OCI-M2 (cell line): ENCODE measurements around the gene CARS1.

Source experiments
- DNase-seq: peaks from one replicate; lab custom pipeline; 2025; ENCODE audit not compliant: unreplicated experiment; lab: John Stamatoyannopoulos, UW

CARS1 gene

GRCh38 chr11:2963112-2963754, 94.0 kb downstream of the CARS1 start:
- no peak for DNase-seq

GRCh38 chr11:2961080-2961479, 96.1 kb downstream of the CARS1 start:
- DNase-seq: no peak

- DNase-seq: no peak
Measured at GRCh38 chr11:2960139-2960538, 97.1 kb downstream of the CARS1 start.

GRCh38 chr11:2958251-2958650, 99.0 kb downstream of the CARS1 start:
- no peak for DNase-seq

GRCh38 chr11:2955906-2956476, 101.2 kb downstream of the CARS1 start:
- DNase-seq: no peak

- no peak for DNase-seq
Measured at GRCh38 chr11:2954263-2954662, 103.0 kb downstream of the CARS1 start.

- DNase-seq: no peak
Measured at GRCh38 chr11:2952290-2952689, 104.9 kb downstream of the CARS1 start.

GRCh38 chr11:2951231-2952110, 105.8 kb downstream of the CARS1 start:
- DNase-seq: no peak
